GM19035 (cell line): ENCODE results near the gene ETFB.

Experiments used
- ATAC-seq: cut with Tn5 transposase; IDR thresholded peaks from one replicate; pipeline ENCODE4 v1.9.1; 2021; ENCODE audit not compliant: unreplicated experiment

The ETFB gene

GRCh38 chr19:51329411-51329810, 36.8 kb downstream of the ETFB start:
- ATAC-seq = no peak

- no peak for ATAC-seq
Measured at GRCh38 chr19:51327066-51328001, 38.9 kb downstream of the ETFB start.

- no peak for ATAC-seq
Measured at GRCh38 chr19:51326216-51327065, 39.7 kb downstream of the ETFB start.

- no peak for ATAC-seq
Measured at GRCh38 chr19:51325161-51325976, 40.8 kb downstream of the ETFB start.

- ATAC-seq = no peak
Measured at GRCh38 chr19:51324167-51324481, 42.1 kb downstream of the ETFB start.

GRCh38 chr19:51323481-51324166, 42.6 kb downstream of the ETFB start:
- no peak for ATAC-seq

GRCh38 chr19:51321799-51322198, 44.4 kb downstream of the ETFB start:
- no peak for ATAC-seq

GRCh38 chr19:51320280-51320657, 45.9 kb downstream of the ETFB start:
- no peak for ATAC-seq

GRCh38 chr19:51319649-51320279, 46.4 kb downstream of the ETFB start:
- ATAC-seq = no peak

GRCh38 chr19:51318687-51319648, 47.2 kb downstream of the ETFB start:
- no peak for ATAC-seq

GRCh38 chr19:51317968-51318367, 48.2 kb downstream of the ETFB start:
- no peak for ATAC-seq

- ATAC-seq = no peak
Measured at GRCh38 chr19:51317376-51317775, 48.8 kb downstream of the ETFB start.

GRCh38 chr19:51316688-51317087, 49.5 kb downstream of the ETFB start:
- ATAC-seq = no peak

- no peak for ATAC-seq
Measured at GRCh38 chr19:51311351-51312257, 54.6 kb downstream of the ETFB start, which contains the start of gene IGLON5. TSS of gene IGLON5 (plus strand) at chr19:51311644. CDS start at chr19:51311848, 204 bp downstream.

GRCh38 chr19:51305479-51305878, 60.7 kb downstream of the ETFB start:
- no peak for ATAC-seq

- ATAC-seq = no peak
Measured at GRCh38 chr19:51301266-51301665, 64.9 kb downstream of the ETFB start.

- no peak for ATAC-seq
Measured at GRCh38 chr19:51297406-51297805, 68.8 kb downstream of the ETFB start.
